HepG2 (cell line): ENCODE results near the gene GAS6.

ENCODE experiments used
- ELF4 ChIP-seq: sonication (generic); formaldehyde crosslinking; IDR thresholded peaks from 2 replicates; pipeline ENCODE4 v1.5.0; 2020; ENCODE audit warnings: missing genetic modification reagents, mild to moderate bottlenecking, moderate library complexity, borderline replicate concordance
- ESRRA ChIP-seq: sonication (generic); formaldehyde crosslinking; IDR thresholded peaks from 2 replicates; pipeline ENCODE4 v1.5.1; 2020; ENCODE audit warnings: mild to moderate bottlenecking, low read depth, missing genetic modification reagents
- IKZF1 ChIP-seq: fragments of 450-650 bp; IDR thresholded peaks from 2 replicates; pipeline ENCODE4 v1.7.1; 2016
- KMT2A ChIP-seq: sonication (generic); formaldehyde crosslinking; IDR thresholded peaks from 2 replicates; pipeline ENCODE4 v1.4.0; 2020; ENCODE audit warnings: missing genetic modification reagents
- NCOA1 ChIP-seq: sonication (generic); formaldehyde crosslinking; IDR thresholded peaks from 2 replicates; pipeline ENCODE4 v1.9.0; 2021; ENCODE audit warnings: missing genetic modification reagents
- SRF ChIP-seq: IDR thresholded peaks from 2 replicates; pipeline ENCODE4 v1.6.1; 2011; ENCODE audit warnings: mild to moderate bottlenecking, low read depth, low read length, moderate library complexity
- TARDBP ChIP-seq: sonication (generic); formaldehyde crosslinking; IDR thresholded peaks from 2 replicates; pipeline ENCODE4 v1.8.0; 2022; ENCODE audit warnings: mild to moderate bottlenecking, missing genetic modification reagents
- ZFX ChIP-seq: sonication (generic); formaldehyde crosslinking; IDR thresholded peaks from 2 replicates; pipeline ENCODE4 v1.4.0; 2020; ENCODE audit warnings: mild to moderate bottlenecking, low read depth, missing genetic modification reagents, moderate library complexity
- ZNF776 ChIP-seq: sonication (generic); formaldehyde crosslinking; IDR thresholded peaks from 2 replicates; pipeline ENCODE4 v1.4.0; 2020; ENCODE audit warnings: mild to moderate bottlenecking, missing genetic modification reagents
- TF ChIP-seq, protein P1 (sequence below): sonication (generic); formaldehyde crosslinking; IDR thresholded peaks from 2 replicates; pipeline ENCODE4 v1.5.0; 2020; ENCODE audit warnings: mild to moderate bottlenecking, missing genetic modification reagents, moderate library complexity
- TF ChIP-seq, protein P2 (sequence below): IDR thresholded peaks from 2 replicates; pipeline ENCODE4 v1.6.1; 2012; ENCODE audit warnings: low read length, improper control_type of control experiment

DNA sequence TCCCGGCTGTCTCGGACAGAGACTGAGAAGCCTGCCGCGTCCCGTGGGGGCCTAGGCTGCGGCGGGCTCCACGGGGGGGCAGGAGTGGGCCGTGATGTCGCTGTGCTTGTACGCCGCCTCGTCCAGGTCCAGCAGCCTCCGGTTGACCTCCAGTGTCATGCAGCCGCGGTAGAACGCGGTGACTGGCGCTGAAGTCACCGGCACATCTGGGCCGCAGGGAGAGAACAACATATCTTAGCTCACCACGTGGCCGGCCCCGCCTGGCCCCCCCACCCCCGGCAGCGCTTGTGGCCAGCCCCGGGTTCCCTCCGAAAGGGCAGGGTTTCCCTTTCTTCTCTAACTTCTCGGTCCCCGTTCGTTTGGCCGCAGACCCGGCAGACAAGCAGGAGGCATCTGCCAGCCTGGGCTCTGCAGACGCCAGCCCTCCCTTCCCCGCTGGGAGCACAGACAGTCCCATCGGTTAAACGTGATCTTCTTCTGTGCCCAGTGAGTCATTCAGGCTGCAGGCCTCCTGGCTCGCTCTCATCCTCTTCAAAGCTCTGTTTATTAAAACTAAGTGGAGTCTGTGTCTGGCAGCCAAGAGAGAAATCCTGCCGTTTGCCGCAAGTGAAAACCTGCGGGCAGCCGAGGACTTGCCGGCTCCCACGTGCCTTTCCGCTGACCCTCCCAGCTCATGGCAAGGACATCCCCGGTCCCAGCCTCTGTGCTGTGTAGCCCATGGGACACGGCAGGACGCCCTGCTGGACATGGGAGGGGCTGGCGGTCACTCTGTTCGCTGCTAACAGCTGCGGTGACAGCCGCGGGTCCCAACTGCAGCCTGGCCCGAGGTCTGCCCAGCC, 42.8 kb downstream of the GAS6 start:
- no peak for TF ChIP-seq SRF
- TF ChIP-seq, protein P1, sequence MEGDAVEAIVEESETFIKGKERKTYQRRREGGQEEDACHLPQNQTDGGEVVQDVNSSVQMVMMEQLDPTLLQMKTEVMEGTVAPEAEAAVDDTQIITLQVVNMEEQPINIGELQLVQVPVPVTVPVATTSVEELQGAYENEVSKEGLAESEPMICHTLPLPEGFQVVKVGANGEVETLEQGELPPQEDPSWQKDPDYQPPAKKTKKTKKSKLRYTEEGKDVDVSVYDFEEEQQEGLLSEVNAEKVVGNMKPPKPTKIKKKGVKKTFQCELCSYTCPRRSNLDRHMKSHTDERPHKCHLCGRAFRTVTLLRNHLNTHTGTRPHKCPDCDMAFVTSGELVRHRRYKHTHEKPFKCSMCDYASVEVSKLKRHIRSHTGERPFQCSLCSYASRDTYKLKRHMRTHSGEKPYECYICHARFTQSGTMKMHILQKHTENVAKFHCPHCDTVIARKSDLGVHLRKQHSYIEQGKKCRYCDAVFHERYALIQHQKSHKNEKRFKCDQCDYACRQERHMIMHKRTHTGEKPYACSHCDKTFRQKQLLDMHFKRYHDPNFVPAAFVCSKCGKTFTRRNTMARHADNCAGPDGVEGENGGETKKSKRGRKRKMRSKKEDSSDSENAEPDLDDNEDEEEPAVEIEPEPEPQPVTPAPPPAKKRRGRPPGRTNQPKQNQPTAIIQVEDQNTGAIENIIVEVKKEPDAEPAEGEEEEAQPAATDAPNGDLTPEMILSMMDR (CRISPR knock-in tag), result no peak
- TF ChIP-seq ZFX, result no peak
- no peak for TF ChIP-seq ZNF776
- TF ChIP-seq TARDBP (CRISPR knock-in tag), result no peak
- no peak for TF ChIP-seq NCOA1 (CRISPR knock-in tag)
- TF ChIP-seq, protein P2, sequence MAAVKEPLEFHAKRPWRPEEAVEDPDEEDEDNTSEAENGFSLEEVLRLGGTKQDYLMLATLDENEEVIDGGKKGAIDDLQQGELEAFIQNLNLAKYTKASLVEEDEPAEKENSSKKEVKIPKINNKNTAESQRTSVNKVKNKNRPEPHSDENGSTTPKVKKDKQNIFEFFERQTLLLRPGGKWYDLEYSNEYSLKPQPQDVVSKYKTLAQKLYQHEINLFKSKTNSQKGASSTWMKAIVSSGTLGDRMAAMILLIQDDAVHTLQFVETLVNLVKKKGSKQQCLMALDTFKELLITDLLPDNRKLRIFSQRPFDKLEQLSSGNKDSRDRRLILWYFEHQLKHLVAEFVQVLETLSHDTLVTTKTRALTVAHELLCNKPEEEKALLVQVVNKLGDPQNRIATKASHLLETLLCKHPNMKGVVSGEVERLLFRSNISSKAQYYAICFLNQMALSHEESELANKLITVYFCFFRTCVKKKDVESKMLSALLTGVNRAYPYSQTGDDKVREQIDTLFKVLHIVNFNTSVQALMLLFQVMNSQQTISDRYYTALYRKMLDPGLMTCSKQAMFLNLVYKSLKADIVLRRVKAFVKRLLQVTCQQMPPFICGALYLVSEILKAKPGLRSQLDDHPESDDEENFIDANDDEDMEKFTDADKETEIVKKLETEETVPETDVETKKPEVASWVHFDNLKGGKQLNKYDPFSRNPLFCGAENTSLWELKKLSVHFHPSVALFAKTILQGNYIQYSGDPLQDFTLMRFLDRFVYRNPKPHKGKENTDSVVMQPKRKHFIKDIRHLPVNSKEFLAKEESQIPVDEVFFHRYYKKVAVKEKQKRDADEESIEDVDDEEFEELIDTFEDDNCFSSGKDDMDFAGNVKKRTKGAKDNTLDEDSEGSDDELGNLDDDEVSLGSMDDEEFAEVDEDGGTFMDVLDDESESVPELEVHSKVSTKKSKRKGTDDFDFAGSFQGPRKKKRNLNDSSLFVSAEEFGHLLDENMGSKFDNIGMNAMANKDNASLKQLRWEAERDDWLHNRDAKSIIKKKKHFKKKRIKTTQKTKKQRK, result no peak
- TF ChIP-seq KMT2A (CRISPR knock-in tag), result no peak
- no peak for TF ChIP-seq ESRRA (CRISPR knock-in tag)
- no peak for TF ChIP-seq IKZF1
- TF ChIP-seq ELF4 (CRISPR knock-in tag), result no peak
